Non-pigmented ciliary epithelial cell (primary cell): Measurements from ENCODE around the gene CYP2W1.
"Not testable (repeated sequence)": the region's sequence is repeated elsewhere in the genome, so short reads cannot be mapped to it uniquely, and the experiment has no call there.

Source experiments
- DNase-seq: peaks from one replicate; pipeline ENCODE4 v3.0.0-alpha.2; 2010; ENCODE audit warnings: low read depth

CYP2W1 gene

DNA sequence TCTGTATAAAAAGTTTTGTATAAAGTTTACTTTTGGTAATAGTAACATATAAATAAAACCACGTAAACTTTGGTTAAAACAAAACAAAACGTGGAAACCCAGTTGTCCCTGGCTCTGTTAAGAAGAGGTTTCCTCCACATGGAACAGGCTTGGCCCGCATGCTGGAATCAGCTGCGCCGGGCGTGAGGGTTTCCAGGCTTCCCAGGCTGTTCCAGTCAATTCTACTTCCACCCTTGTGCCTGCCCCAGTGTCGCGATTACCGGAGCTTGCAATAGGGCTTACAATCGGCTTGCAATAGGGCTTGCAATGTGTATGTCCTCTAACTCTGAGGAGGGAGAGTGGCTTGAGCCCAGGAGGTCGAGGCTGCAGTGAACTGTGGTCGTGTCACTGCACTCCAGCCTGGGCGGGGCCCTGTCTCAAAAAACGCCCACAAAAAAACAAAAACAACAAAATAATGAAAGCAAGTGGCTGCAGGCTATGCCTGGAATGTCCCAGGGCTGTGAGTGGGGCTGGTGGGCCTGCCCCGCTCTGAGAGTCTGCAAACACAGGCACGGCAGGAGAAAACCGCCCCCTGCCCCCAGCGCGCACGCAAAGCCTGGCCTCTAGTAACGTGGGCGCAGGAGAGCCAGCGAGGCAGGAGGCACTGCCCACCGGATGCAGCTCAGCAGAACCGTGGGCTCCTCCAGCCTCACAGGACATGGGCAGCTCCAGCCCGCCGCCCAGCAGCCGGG is 16.3 kb downstream of the CYP2W1 start:
- no peak for DNase-seq

DNA sequence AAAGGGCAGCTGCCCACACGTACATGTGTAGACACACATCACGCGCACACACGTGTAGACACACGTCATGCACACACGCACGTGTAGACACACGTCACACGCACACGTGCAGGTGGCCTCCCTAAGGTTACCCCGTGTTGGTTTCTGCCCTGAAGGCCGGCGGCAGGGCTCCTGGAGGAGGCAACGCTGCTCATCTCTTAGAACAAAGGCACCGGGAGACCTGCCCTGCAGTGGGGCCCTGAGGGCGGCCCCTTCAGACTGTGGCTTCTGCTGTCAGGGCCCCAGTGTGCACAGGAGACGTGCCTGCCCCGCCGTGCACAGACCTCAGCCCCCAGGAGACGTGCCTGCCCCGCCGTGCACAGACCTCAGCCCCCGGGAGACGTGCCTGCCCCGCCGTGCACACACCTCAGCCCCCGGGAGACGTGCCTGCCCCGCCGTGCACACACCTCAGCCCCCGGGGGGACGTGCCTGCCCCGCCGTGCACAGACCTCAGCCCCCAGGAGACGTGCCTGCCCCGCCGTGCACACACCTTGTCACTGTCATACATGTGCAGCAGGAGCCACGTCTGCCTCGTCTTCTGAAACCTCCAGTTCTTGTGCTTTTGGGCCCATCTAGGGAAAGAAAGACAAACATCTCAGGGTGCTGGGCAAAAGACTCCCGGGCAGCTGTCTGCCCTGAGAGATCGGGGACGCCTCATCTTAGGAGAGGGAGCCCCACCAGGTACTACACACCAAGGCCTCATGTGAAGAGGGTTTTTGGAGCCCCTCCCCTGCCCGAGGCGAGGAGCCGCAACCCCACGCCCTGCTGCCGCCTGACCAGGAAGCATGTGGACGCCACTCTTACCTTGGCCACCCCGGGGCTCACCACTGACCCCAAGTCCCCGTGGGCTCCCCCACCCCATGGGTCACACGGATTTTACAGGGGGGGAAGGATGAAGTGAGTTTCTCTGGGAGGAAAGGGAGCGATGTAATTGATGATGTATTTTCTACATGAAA is 17.3 kb downstream of the CYP2W1 start:
- DNase-seq: no peak

DNA sequence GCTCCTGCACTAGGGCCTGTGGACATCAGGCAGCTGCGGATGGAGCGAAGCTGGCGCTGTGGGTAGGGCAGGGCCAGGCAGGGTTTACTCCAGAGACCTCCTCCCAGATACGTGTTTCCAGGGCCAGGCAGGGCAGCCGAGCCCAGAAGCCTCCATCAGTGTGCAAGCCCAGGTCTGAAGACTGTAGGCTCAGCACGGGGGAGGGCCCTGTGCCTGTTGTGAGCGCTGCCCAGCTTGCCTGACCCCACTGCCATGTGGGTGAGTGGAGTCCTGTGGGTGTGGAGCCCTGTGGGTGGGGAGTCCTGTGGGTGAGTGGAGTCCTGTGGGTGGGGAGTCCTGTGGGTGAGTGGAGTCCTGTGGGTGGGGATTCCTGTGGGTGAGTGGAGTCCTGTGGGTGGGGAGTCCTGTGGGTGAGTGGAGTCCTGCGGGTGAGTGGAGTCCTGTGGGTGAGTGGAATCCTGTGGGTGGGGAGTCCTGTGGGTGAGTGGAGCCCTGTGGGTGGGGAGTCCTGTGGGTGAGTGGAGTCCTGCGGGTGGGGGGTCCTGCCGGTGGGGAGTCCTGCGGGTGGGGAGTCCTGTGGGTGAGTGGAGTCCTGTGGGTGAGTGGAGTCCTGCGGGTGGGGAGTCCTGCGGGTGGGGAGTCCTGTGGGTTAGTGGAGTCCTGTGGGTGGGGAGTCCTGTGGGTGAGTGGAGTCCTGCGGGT is 18.2 kb downstream of the CYP2W1 start:
- DNase-seq: not testable (repeated sequence)

DNA sequence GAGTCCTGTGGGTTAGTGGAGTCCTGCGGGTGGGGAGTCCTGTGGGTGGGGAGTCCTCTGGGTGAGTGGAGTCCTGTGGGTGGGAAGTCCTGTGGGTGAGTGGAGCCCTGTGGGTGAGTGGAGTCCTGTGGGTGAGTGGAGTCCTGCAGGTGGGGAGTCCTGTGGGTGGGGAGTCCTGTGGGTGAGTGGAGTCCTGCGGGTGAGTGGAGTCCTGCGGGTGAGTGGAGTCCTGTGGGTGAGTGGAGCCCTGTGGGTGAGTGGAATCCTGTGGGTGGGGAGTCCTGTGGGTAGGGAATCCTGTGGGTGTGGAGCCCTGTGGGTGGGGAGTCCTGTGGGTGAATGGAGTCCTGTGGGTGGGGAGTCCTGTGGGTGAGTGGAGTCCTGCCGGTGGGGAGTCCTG is 19.0 kb downstream of the CYP2W1 start:
- DNase-seq: not testable (repeated sequence)

DNA sequence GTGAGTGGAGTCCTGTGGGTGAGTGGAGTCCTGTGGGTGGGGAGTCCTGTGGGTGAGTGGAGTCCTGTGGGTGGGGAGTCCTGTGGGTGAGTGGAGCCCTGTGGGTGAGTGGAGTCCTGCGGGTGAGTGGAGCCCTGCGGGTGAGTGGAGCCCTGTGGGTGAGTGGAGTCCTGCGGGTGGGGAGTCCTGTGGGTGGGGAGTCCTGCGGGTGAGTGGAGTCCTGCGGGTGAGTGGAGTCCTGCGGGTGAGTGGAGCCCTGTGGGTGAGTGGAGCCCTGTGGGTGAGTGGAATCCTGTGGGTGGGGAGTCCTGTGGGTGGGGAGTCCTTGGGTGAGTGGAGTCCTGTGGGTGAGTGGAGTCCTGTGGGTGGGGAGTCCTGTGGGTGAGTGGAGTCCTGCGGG is 19.5 kb downstream of the CYP2W1 start:
- DNase-seq: not testable (repeated sequence)

DNA sequence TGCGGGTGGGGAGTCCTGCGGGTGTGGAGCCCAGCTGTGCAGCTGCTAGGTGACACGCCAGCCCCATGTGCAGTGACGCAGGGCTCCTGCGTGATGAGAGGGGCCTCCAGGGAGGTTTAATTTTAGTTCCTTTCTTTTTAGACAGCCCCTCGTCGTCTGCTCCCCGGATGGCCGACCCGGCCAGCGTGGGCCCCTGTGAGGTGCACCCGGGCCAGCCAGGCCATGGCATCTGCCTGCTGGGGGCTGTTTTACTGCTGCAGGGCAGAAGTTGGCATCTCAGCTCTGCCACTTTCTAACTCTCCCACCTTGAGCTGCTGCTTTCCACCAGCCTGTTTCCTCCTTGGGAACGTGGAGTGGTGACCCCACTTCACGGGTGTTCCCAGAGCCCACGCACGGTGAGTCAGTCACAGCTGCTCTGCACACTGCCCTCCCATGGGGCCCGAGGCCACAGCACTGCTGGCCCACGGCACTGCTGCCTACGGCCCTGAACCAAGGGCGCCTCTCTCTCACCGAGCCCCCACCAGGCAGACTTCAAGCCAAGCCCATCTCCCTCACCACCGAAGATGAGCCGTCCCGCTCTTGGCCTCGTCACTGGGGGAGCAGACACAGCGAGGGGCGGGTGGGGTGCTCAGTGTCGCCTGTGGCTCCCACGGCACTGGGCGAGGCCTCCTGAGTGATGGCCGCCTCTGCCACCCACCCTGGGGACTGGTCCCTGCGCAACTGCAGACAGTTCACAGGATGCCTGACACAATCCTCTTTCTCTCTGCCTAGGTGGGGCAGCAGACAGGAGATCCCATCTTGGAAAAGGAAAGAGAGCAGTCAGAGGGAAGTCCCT is 21.3 kb downstream of the CYP2W1 start:
- no peak for DNase-seq

DNA sequence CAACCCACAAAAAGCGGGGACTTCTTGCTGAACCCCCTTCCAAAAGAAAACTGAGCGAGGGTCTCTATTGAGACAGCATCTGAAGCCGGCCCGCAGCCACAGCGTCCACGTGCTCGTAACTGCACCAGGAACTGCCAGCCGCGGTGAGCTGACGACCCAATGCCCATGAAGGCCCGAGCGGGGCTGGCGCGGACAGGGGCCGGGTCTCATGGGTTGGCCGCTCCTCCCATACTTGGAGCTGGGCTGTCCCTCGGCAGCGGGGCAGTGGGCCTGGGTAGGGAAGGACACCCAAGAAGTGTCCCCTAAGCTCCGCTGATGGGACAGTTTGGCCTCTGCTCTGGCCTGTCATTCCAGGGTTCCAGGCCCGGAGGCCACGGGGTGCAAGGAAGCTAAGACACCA is 22.3 kb downstream of the CYP2W1 start:
- DNase-seq: no peak

DNA sequence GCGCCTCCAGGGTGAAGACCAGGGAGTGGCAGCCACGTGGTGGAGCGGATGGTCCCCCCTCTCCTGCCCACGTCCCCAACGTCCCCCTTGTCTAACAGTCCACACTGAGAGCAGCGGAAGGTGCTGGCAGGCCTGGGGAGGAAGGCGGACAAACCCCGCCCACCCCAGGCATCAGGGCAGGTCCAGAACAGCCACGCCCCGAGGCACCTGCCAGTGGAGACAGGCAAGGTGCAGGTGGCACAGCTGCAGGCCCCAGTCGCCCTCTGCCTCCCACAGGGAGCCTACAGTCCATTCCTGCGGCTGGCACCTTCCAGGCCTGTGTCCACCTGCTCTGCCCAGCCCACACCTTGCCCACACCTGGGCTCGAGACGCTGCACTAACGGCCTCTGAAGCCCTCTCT is 24.9 kb downstream of the CYP2W1 start:
- DNase-seq: no peak

DNA sequence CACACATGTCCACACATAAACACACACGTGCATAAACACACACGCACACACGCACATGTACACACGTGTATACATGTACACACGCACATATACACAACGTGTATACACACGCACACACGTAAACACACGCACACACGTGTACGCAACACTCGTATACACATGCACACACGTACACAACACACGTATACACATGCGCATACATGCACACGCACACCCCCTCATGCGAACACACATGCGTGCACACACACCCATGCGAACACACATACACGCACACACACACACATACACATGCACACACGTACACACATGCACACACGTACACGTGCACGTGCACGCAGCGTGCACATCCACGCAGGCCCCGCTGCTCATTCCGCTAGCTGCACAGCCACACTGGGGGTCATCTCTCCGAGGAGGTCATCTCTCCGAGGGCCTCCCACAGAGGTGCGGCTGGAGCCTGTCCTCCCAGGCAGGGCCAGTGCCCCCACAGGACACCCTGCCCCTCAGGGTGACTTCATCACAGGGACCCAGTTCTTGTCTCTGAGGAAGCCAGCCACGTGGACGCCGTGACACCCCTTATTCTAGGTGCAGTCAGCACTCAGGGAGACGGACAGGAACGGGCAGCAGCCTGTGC is 25.9 kb downstream of the CYP2W1 start:
- no peak for DNase-seq

DNA sequence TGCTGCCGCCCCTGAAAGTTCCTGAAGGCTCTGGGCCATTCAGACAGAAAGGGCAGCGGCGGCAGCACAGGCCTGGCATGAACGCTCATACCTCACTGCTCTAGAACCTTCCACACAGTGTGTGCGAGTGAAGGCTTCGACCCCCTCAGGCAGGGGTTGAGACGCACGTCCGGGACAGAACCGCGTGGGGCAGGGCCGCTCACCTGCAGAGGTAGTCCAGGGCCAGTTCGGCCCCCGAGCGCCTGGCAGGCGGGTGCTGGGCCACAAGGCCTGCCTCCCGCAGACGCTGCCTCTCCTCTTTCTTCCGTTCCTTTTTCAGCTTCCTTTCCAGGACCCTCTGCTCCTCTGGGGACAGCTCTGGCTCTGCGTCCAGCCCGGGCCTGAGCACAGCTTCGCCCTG is 26.8 kb downstream of the CYP2W1 start:
- DNase-seq: no peak

DNA sequence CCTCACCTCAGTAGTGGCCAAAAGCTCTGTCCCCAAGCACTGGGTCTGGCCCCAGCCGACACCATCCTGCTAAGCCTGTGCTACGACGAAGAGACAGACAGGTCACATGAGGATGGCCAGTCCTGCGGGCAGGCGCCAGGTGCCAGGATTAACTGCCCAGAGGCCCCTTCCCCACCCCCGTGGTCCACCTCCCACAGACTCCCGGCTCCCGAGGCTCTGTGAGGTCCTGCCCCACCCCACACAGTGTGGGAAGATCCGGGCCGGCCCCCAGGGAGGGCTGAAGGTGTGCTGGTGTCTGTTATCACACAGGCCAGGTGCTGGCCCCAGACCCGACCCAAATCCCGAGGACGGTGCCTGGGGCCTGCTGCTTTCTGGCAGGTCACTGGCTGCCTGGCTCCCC is 27.2 kb downstream of the CYP2W1 start:
- no peak for DNase-seq

DNA sequence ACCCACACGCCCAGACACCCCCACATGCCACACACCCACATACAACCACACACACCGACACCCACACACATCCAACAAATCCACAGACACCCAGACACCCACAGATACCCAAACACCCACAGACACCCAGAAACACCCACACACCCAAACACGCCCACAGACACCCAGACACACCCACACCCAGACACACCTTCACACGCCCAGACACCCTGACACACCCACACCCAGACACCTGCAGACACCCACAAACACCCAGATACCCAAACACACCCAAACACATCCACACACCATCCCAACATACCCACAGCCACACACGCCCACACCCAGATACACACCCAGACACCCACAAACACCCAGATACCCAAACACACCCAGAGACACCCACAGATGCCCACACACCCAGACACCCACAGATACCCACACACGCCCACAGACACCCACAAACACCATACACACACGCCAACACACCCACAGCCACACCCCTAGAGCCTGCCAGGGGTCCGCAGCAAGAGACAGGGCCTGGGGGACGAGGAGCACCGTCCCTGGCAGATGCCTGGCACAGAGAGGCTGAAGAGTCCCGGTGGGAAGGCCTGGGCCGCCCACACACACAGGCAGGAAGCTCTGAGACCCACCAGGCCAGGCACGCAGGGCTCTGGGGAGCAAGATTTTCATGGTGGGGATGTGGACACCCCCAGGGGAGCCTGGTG is 28.5 kb downstream of the CYP2W1 start:
- no peak for DNase-seq

DNA sequence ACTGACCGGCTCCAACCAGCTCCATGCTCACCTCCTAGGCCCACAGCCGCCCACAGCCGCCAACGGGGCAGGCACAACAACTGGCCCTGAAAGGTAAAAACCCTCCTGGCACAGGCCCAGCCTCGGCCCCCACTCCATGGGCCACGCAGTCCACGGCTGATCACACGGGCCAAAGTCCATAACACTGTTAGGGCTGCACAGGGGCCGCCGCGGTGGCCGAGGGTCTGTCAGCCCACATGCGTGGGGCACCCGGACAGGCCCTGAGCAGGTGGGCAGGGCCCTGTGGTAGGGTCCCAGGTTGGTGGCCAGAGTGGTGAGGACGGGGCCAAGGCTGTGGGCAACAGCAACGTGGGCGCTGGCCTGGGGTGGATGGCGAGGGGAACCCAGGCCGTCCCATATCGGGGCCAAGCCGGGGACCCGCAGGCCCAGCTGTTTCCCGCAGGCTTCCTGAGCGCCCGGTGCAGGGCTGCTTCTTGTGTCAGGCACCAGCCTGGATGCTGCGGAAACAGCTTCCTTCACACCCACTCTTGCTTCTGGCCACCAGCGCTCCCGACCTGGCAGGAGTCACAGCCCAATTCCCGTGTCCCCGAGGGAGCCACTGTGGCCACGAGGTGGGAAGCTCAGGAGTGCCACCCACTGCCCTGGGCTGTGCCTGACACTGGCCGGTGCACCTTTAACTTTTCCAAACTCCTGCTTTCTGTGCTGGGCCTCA is 29.2 kb downstream of the CYP2W1 start:
- DNase-seq: no peak

DNA sequence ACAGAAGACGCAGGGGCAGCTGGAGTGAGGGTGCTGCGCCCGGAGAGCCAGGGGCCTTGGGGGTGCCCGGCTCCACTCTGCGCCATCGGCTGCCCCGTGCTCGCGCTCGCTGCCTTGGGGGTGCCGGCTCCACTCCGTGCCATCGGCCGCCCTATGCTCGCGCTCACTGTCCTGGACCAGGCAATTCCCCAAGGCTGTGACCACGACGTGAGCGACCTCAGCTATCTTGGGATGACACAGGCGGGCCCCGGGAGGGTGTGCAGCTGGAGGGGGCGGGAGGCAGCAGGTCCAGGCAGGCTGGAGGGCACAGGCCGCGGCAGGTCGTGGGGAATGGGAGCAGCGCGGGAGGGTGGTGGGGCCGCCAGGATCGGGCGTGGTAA is 29.7 kb downstream of the CYP2W1 start:
- no peak for DNase-seq

DNA sequence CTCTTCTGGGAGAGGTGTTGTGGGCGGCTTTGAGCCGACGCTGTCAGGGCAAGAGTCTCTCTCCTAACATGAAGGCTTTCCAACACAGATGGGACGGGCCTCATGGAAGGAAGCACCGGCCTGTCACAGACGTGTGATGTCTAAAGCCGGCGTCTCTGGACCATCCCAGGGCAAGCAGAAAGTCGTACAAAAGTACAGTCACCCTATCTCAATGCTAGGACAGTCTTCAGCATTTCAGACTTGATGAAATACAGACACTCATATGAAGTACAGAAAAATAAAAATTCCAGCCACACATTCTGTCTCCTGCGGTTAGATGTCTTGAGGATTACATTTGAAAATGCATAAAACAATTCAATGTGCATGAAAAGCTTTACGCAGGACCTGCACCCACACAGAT is 30.6 kb downstream of the CYP2W1 start:
- DNase-seq: no peak

DNA sequence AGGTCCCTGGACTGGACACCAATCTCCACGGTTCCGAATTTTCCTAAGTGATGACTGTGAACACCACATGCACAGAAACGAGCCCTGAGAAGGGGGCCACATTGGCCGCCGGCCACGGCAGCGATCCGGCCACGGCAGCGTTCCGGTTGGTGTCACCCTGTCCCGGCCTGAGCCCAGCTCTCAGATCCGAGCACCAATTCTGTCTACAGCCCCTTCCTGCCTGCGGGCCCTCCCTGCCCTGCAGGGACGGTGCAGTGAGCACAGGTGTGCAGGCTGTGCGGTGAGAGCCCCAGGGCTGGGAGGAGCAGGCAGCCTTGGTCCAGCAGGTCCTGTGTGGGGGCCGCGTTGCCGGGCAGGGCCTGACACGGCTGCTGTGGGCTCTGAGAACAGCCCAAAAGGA is 31.7 kb downstream of the CYP2W1 start:
- DNase-seq: no peak

DNA sequence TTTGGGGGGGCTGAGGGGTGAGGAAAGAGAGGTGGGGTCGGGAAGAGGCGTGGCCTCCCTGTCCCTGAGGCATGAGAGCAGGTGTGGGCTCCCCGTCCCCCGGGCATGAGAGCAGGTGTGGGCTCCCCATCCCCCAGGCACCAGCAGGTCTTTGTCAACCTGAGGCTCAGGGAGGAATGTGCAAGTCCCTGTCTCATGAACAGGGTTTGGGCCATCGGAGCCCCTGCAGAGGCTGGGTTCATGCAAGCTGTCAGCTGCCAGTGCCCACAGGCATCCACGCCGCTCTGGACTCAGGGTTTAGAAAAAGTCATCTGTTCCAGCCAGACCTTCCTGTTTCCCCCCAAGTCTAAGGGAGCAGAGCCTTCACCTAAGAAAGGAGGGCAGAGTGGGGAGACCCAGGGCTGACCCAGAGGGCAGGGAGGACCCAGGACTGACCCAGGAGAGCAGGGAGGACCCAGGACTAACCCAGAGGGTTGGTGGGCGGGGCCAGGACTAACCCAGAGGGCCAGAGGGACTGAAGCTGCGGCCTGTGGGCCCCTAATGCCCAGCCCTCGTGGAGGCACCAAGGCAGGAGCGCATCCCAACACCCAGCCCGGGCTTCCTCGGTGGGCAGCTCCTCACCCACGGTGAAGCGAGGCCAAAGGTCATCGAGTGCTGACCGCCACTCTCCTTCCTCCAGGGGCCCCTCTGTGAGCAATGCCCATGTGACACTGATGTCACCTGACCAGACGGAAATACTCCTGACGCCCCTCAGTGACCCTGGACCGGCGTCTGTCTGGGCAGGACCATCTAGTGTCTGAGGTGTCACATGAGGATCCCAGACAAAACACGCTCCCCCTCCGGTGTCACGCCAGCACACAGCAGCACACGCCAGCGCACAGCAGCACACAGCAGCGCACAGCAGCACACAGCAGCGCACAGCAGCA is 32.5 kb downstream of the CYP2W1 start:
- no peak for DNase-seq

DNA sequence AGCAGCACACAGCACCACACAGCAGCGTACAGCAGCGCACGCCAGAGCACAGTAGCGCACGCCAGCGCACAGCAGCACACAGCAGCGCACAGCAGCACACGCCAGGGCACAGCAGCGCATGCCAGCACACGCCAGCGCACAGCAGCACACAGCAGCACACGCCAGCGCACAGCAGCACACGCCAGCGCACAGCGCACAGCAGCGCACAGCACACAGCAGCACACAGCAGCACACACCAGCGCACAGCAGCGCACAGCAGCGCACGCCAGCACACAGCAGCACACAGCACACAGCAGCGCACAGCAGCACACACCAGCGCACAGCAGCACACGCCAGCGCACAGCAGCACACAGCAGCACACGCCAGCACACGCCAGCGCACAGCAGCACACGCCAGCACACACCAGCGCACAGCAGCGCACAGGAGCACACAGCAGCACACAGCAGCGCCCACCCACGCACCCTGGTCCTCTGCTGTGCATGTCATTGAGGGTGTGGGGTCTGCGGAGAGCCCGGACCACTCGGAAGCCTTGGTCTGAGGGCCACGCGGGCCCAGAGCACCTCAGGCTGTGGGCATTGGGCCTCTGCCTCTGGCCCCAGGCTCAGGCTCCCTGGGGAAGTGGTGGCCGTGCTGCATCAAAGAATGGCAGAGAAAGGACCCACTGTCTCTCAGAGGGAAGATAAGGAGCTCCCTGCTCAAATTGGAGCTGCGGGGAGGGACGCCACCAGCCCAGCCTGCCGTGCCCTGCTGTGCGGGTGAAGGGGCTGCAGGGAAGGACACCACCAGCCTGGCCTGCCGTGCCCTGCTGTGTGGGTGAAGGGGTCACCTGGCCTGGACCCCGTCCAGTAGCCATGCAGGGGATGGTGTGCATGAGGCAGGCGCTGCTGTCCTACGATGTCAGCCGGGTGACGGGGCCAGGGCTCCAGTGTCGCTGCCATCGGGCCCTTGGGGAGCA is 33.9 kb downstream of the CYP2W1 start:
- DNase-seq: no peak
